DND-41 (cell line): Measurements from ENCODE around the gene SIRT3.

Source experiments
- ATAC-seq: fragments of 200-7000 bp; cut with Tn5 transposase; 3 replicates; pipeline ENCODE4 v1.9.1; 2021; ENCODE audit warnings: low read depth; ENCODE audit not compliant: insufficient read depth
- DNase-seq: peaks from one replicate; pipeline ENCODE4 v3.0.0-alpha.2; 2020
- H2AFZ ChIP-seq: 2 replicates; pipeline ENCODE4 v1.6.0; 2012; ENCODE audit warnings: low read depth, low read length
- H3K27ac ChIP-seq: 2 replicates; pipeline ENCODE4 v1.5.1; 2012; ENCODE audit warnings: low read length, inconsistent platforms
- H3K27me3 ChIP-seq: fragments of 200-600 bp; sonication (generic); 2 replicates; pipeline ENCODE4 v1.6.0; 2012; ENCODE audit warnings: low read length, mild to moderate bottlenecking, inconsistent platforms; ENCODE audit not compliant: insufficient read depth, poor library complexity
- H3K36me3 ChIP-seq: 2 replicates; pipeline ENCODE4 v1.5.1; 2012; ENCODE audit warnings: low read length, inconsistent platforms; ENCODE audit not compliant: insufficient read depth
- H3K4me1 ChIP-seq: 2 replicates; pipeline ENCODE4 v1.5.1; 2012; ENCODE audit warnings: mild to moderate bottlenecking, low read length; ENCODE audit not compliant: insufficient read depth
- H3K4me2 ChIP-seq: 2 replicates; pipeline ENCODE4 v1.6.0; 2012; ENCODE audit warnings: mild to moderate bottlenecking, moderate library complexity, low read length, inconsistent platforms; ENCODE audit not compliant: insufficient read depth
- H3K4me3 ChIP-seq, 2 experiments: fragments of 200-600 bp in 1 of 2; shearing (Covaris generic) in 1 of 2; 2 replicates each; pipeline ENCODE4 v1.5.1; 2012 to 2016; ENCODE audit warnings: inconsistent platforms in 2 of 2, low read length in 2 of 2, mild to moderate bottlenecking in 2 of 2, low read depth in 1 of 2, moderate library complexity in 1 of 2
- H3K79me2 ChIP-seq: 2 replicates; pipeline ENCODE4 v1.6.0; 2012; ENCODE audit warnings: low read length, inconsistent platforms; ENCODE audit not compliant: insufficient read depth
- H3K9ac ChIP-seq: 2 replicates; pipeline ENCODE4 v1.6.0; 2012; ENCODE audit warnings: low read depth, mild to moderate bottlenecking, inconsistent platforms, low read length, moderate library complexity
- H3K9me3 ChIP-seq: 2 replicates; pipeline ENCODE4 v1.5.1; 2012; ENCODE audit warnings: low read length, moderate library complexity, mild to moderate bottlenecking, inconsistent platforms; ENCODE audit not compliant: insufficient read depth, severe bottlenecking
- H4K20me1 ChIP-seq: 2 replicates; pipeline ENCODE4 v1.6.0; 2012; ENCODE audit warnings: low read length; ENCODE audit not compliant: insufficient read depth
- CTCF ChIP-seq: IDR thresholded peaks from 2 replicates; pipeline ENCODE4 v1.5.1; 2012; ENCODE audit warnings: borderline replicate concordance, low read length, moderate library complexity, mild to moderate bottlenecking; ENCODE audit not compliant: poor library complexity, severe bottlenecking; ENCODE audit errors: extremely low read depth
- EZH2 ChIP-seq: IDR thresholded peaks from 3 replicates; pipeline ENCODE4 v1.6.1; 2012; ENCODE audit warnings: borderline replicate concordance, low read depth, mild to moderate bottlenecking, moderate library complexity, low read length, inconsistent platforms; ENCODE audit not compliant: severe bottlenecking

The SIRT3 gene

DNA sequence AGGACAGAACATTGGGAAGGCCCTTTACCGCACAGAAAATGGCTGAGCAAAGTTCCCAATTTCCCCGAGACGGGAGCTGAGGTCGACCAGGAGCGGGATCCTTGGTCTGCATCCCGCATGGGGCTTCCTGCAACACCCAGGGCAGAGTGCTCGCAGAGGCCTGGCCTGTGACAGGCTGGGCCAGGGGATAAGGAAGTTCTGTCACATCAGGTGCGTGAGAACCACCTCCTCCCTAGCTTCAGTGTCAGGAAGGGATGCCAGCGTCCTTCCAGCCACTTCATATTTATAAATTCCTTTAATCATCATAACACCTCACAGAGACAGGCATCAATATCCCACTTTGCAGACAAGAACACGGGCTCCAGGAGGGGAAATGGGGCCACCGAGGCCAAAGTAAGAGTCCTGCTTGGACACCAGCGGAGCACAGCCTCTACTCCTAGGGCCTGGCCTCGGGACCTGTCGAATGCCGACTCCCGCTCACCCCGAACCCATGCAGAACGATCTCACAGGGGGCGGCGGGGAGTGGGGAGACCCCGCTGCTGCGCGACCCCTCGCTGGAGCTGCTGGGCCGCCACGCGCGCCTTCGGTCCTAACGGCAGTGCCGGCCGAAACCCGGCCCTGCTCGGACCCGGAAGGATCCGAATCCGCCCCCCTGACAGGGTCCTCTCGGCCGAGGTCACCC, 29.5 kb downstream of the SIRT3 start:
- ATAC-seq, result no peak
- Histone ChIP-seq H2AFZ (peak overlapping the region; percentile 78), H3K4me1 (peaks cover 44% of the 10 kb centered on the region), H3K9ac (peak overlapping the region; percentile 91), H3K27me3 (no peaks in the 10 kb centered on the region), H4K20me1 (peaks cover 57% of the 10 kb centered on the region), H3K79me2 (peaks cover 60% of the 10 kb centered on the region), H3K4me3 (peak overlapping the region; percentile 89 to 90), H3K27ac (peak overlapping the region; percentile 78), H3K9me3 (no peaks in the 10 kb centered on the region), H3K36me3 (peaks cover 49% of the 10 kb centered on the region), H3K4me2 (peak overlapping the region; percentile 96)
- TF ChIP-seq EZH2, result no peak
- no peak for TF ChIP-seq CTCF
- peak; percentile 29 for DNase-seq

GRCh38 chr11:206002-206384, 30.1 kb downstream of the SIRT3 start:
- Histone ChIP-seq H3K36me3 (peaks cover 42% of the 10 kb centered on the region), H3K9ac (peak overlapping the region; percentile 91), H3K4me2 (peak overlapping the region; percentile 96), H3K4me3 (peak overlapping the region; percentile 89 to 90; a peak in 3 of 4 replicates), H3K79me2 (peaks cover 57% of the 10 kb centered on the region), H3K27ac (peak overlapping the region; percentile 78; the same call in 1 of the 2 replicates), H2AFZ (no peak overlapping the region), H3K4me1 (peaks cover 38% of the 10 kb centered on the region), H4K20me1 (peaks cover 52% of the 10 kb centered on the region), H3K27me3 (no peaks in the 10 kb centered on the region), H3K9me3 (no peaks in the 10 kb centered on the region)
- ATAC-seq, result no peak
- TF ChIP-seq EZH2, result no peak
- TF ChIP-seq CTCF, result no peak
- DNase-seq, result peak; percentile 3

DNA sequence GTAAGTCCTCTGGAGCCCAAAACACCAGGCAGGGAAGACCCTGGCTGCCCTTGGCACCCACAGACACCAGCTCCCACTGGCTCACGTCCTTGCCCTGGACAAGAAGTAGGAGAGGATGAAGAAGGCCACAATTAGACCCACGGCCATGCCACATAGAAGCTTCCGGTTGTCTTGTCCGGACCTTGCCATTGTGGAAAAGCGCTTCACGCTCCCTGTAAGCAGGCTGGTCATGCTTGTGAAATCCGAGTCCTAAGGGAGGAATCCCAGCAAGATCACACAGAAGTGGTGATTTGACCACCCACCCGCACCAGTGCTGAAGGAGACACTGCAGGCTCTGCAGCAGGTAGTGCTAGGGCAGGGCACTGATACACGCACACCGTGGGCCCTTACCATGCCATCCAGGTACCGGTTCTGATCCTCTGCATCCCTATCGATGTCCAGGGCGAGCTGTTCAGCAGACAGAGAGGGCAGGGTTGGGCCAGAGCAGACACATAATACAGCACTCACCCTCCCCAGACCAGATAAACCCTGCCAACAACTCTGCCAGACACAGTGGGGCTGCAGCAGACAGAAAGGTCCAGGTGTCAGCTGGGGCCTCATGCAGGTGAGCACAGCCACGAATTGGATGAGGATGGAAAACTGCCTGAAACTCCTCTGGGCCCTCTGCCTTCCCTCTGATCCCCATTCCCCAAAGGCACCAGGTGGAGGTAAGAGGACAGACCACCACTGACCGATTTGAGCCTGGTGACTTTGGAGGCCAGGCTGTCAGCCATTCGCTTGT, 30.7 kb downstream of the SIRT3 start:
- peak; percentile 4 for DNase-seq
- H3K79me2 ChIP-seq, result peaks cover 51% of the 10 kb centered on the region
- H3K9ac ChIP-seq, result peak overlapping the region; percentile 91; the same call in 1 of the 2 replicates
- H3K27me3 ChIP-seq, result no peaks in the 10 kb centered on the region
- H2AFZ ChIP-seq, result no peak overlapping the region
- peak overlapping the region; percentile 96 for H3K4me2 ChIP-seq
- no peak for ATAC-seq
- H3K27ac ChIP-seq, result no peak overlapping the region
- peak overlapping the region in 1 of 2 experiments; percentile 89; a peak in 1 of 4 replicates for H3K4me3 ChIP-seq
- H3K4me1 ChIP-seq, result peaks cover 32% of the 10 kb centered on the region
- H4K20me1 ChIP-seq, result peaks cover 46% of the 10 kb centered on the region
- no peaks in the 10 kb centered on the region for H3K9me3 ChIP-seq
- H3K36me3 ChIP-seq, result peaks cover 37% of the 10 kb centered on the region
- TF ChIP-seq CTCF (no peak), EZH2 (no peak)
